Daoy (cell line): Measurements from ENCODE around the gene NWD2. TPM values are rescaled to one million over a fixed set of nuclear protein-coding genes. Genes with fewer than 3 reads are reported as not detected.
A peak's percentile ranks its signal among the peaks of the same experiment; 100 is the strongest.

Experiments
- DNase-seq: peaks from one replicate; pipeline ENCODE4 v3.0.0-alpha.2; 2015; ENCODE audit warnings: low read depth
- total RNA-seq: library from RNA; depleted of rRNA; stranded (reverse); fragments of >200 nt; shearing (Covaris generic); gene quantifications from 2 replicates; pipeline ENCODE4 v1.2.3, GENCODE V29; 2014

NWD2 gene
- total RNA-seq, 1 experiment from 2014 or later, result not detected

GRCh38 chr4:37279894-37280592 is 35.5 kb downstream of the NWD2 start:
- no peak for DNase-seq

- DNase-seq, result no peak
Measured at GRCh38 chr4:37299468-37299867, 54.9 kb downstream of the NWD2 start.

GRCh38 chr4:37304612-37305011 is 60.1 kb downstream of the NWD2 start:
- DNase-seq, result no peak

GRCh38 chr4:37305984-37306383 is 61.4 kb downstream of the NWD2 start:
- no peak for DNase-seq

- no peak for DNase-seq
Measured at GRCh38 chr4:37317104-37317643, 72.6 kb downstream of the NWD2 start.

- no peak for DNase-seq
Measured at GRCh38 chr4:37320513-37321235, 76.1 kb downstream of the NWD2 start.

- DNase-seq, result no peak
Measured at GRCh38 chr4:37322122-37322521, 77.6 kb downstream of the NWD2 start.

GRCh38 chr4:37324546-37324945 is 80.0 kb downstream of the NWD2 start:
- DNase-seq, result no peak

- DNase-seq, result no peak
Measured at GRCh38 chr4:37326852-37327251, 82.3 kb downstream of the NWD2 start.

GRCh38 chr4:37338972-37339371 is 94.4 kb downstream of the NWD2 start:
- no peak for DNase-seq

- DNase-seq, result no peak
Measured at GRCh38 chr4:37358748-37359147, 114.2 kb downstream of the NWD2 start.

- DNase-seq, result no peak
Measured at GRCh38 chr4:37359261-37359660, 114.7 kb downstream of the NWD2 start.

- DNase-seq, result peak; percentile 11
Measured at GRCh38 chr4:37365888-37366287, 121.3 kb downstream of the NWD2 start.

GRCh38 chr4:37367901-37368300 is 123.4 kb downstream of the NWD2 start:
- DNase-seq, result no peak

GRCh38 chr4:37370052-37370451 is 125.5 kb downstream of the NWD2 start:
- DNase-seq, result no peak

- DNase-seq, result no peak
Measured at GRCh38 chr4:37381040-37381668, 136.6 kb downstream of the NWD2 start.

- DNase-seq, result peak; percentile 3
Measured at GRCh38 chr4:37383579-37384229, 139.2 kb downstream of the NWD2 start.

GRCh38 chr4:37385424-37385823 is 140.9 kb downstream of the NWD2 start:
- DNase-seq, result no peak

GRCh38 chr4:37388681-37389365 is 144.3 kb downstream of the NWD2 start:
- DNase-seq, result no peak

GRCh38 chr4:37389366-37389765 is 144.8 kb downstream of the NWD2 start:
- no peak for DNase-seq

- peak; percentile 25 for DNase-seq
Measured at GRCh38 chr4:37389967-37390580, 145.5 kb downstream of the NWD2 start.
